A549 (cell line): ENCODE measurements around the gene MORC2. TPM values are rescaled to one million over a fixed set of nuclear protein-coding genes. Genes with fewer than 3 reads are reported as not detected.

Source experiments
- ATAC-seq, 2 experiments: fragments of 200-7000 bp in 1 of 2; fragments of >200 bp in 1 of 2; cut with Nextera tagmentation in 1 of 2; cut with Tn5 transposase in 1 of 2; 3 replicates each; pipeline versions ENCODE4 v1.8.0 to v1.9.1; 2018 to 2020; ENCODE audit warnings: mild to moderate bottlenecking in 1 of 2, moderate library complexity in 1 of 2
- CTCF ChIA-PET: fragments of 300-600 bp; sonication (Branson Sonifier 250); formaldehyde crosslinking; extraction: SDS; loops from one replicate; lab custom pipeline; 2021; ENCODE audit warnings: antibody characterized with exemption, inconsistent platforms; lab: Yijun Ruan, JAX
- POLR2A ChIA-PET: fragments of 350-600 bp; formaldehyde crosslinking; extraction: SDS; loops from one replicate; lab custom pipeline; 2021; ENCODE audit warnings: antibody characterized with exemption, inconsistent platforms; lab: Yijun Ruan, JAX
- DNase-seq, 2 experiments: peaks; one replicate each; pipeline versions ENCODE4 v3.0.0 to v3.0.0-alpha.2; 2011 to 2016; ENCODE audit warnings: low read depth in 1 of 2, low spot score in 1 of 2
- FAIRE-seq: peaks from 2 replicates; lab custom pipeline; 2011; peaks lifted over from hg19 to GRCh38; lab: Jason Lieb, UNC
- H3K27ac ChIP-seq, 2 experiments: fragments of >200 bp; sonication (Bioruptor Twin); formaldehyde crosslinking; 3 replicates each; pipeline ENCODE4 v1.5.1; 2016 to 2017
- H3K4me1 ChIP-seq: fragments of >200 bp; sonication (Bioruptor Twin); formaldehyde crosslinking; 3 replicates; pipeline ENCODE4 v1.6.1; 2016
- H3K4me2 ChIP-seq: fragments of >200 bp; sonication (Bioruptor Twin); formaldehyde crosslinking; 3 replicates; pipeline ENCODE4 v1.6.1; 2016
- H3K4me3 ChIP-seq: fragments of >200 bp; sonication (Bioruptor Twin); formaldehyde crosslinking; 3 replicates; pipeline ENCODE4 v1.5.1; 2016
- H3K9me3 ChIP-seq: fragments of >200 bp; sonication (Bioruptor Twin); formaldehyde crosslinking; 3 replicates; pipeline ENCODE4 v1.6.1; 2016
- ATOH8 ChIP-seq: fragments of 250-450 bp; sonication (Bioruptor Pico); IDR thresholded peaks from 2 replicates; pipeline ENCODE4 v1.5.0; 2020; ENCODE audit warnings: low read depth, mild to moderate bottlenecking, moderate library complexity
- BCL3 ChIP-seq: fragments of >200 bp; sonication (Bioruptor Twin); formaldehyde crosslinking; IDR thresholded peaks from 3 replicates; pipeline ENCODE4 v1.6.1; 2016
- BHLHE40 ChIP-seq: IDR thresholded peaks from 2 replicates; pipeline ENCODE4 v1.6.1; 2012; ENCODE audit warnings: low read depth, low read length, inconsistent platforms
- CBX2 ChIP-seq: fragments of 200-600 bp; sonication (generic); IDR thresholded peaks from 2 replicates; pipeline ENCODE4 v1.6.1; 2016; ENCODE audit warnings: low read depth, mild to moderate bottlenecking, borderline replicate concordance
- CEBPB ChIP-seq, 2 experiments: fragments of >200 bp in 1 of 2; sonication (Bioruptor Twin) in 1 of 2; formaldehyde crosslinking in 1 of 2; IDR thresholded peaks; 2 replicates each; pipeline ENCODE4 v1.6.1; 2012 to 2016
- CHD4 ChIP-seq: fragments of 200-600 bp; sonication (generic); IDR thresholded peaks from 2 replicates; pipeline ENCODE4 v1.6.1; 2016; ENCODE audit warnings: antibody characterized with exemption, mild to moderate bottlenecking, borderline replicate concordance
- CTCF ChIP-seq: fragments of >200 bp; sonication (Bioruptor Twin); formaldehyde crosslinking; IDR thresholded peaks from 3 replicates; pipeline ENCODE4 v1.5.1; 2016
- ESRRA ChIP-seq: fragments of 150-350 bp; IDR thresholded peaks from 2 replicates; pipeline ENCODE4 v1.6.1; 2014; ENCODE audit warnings: mild to moderate bottlenecking, low read length, borderline replicate concordance
- FOXS1 ChIP-seq: fragments of 250-450 bp; sonication (Bioruptor Pico); IDR thresholded peaks from 2 replicates; pipeline ENCODE4 v1.5.0; 2020; ENCODE audit warnings: mild to moderate bottlenecking, moderate library complexity
- GATA3 ChIP-seq: IDR thresholded peaks from 2 replicates; pipeline ENCODE4 v1.6.1; 2012; ENCODE audit warnings: borderline replicate concordance
- HDAC2 ChIP-seq: fragments of 200-600 bp; sonication (generic); IDR thresholded peaks from 2 replicates; pipeline ENCODE4 v1.6.1; 2016
- HOXA7 ChIP-seq: fragments of 250-450 bp; sonication (Bioruptor Pico); IDR thresholded peaks from 2 replicates; pipeline ENCODE4 v1.5.0; 2020; ENCODE audit warnings: mild to moderate bottlenecking, moderate library complexity
- HOXB13 ChIP-seq: fragments of 250-450 bp; sonication (Bioruptor Pico); IDR thresholded peaks from 2 replicates; pipeline ENCODE4 v1.5.0; 2020; ENCODE audit warnings: low read depth, mild to moderate bottlenecking, moderate library complexity
- KDM1A ChIP-seq: fragments of 200-600 bp; sonication (generic); IDR thresholded peaks from 2 replicates; pipeline ENCODE4 v1.6.1; 2016; ENCODE audit warnings: low read depth, mild to moderate bottlenecking
- MAFK ChIP-seq: fragments of 450-650 bp; IDR thresholded peaks from 2 replicates; pipeline ENCODE4 v1.6.1; 2014; ENCODE audit not compliant: partially characterized antibody
- MAX ChIP-seq: IDR thresholded peaks from 2 replicates; pipeline ENCODE4 v1.6.1; 2012
- MYC ChIP-seq: IDR thresholded peaks from 2 replicates; pipeline ENCODE4 v1.6.1; 2012; ENCODE audit warnings: mild to moderate bottlenecking, inconsistent platforms, low read length, improper control_type of control experiment, borderline replicate concordance
- NPAS2 ChIP-seq: fragments of 250-450 bp; sonication (Bioruptor Pico); IDR thresholded peaks from 2 replicates; pipeline ENCODE4 v1.8.0; 2022; ENCODE audit warnings: mild to moderate bottlenecking, moderate library complexity, borderline replicate concordance
- RAD21 ChIP-seq, 2 experiments: fragments of >200 bp in 1 of 2; sonication (Bioruptor Twin) in 1 of 2; formaldehyde crosslinking in 1 of 2; IDR thresholded peaks in 1 of 2; conservative IDR thresholded peaks in 1 of 2; 2 replicates in 1 of 2; 3 replicates in 1 of 2; pipeline ENCODE4 v1.6.1; 2012 to 2018; ENCODE audit warnings: inconsistent platforms in 1 of 2
- RARB ChIP-seq: fragments of 250-450 bp; sonication (Bioruptor Pico); IDR thresholded peaks from 2 replicates; pipeline ENCODE4 v1.8.0; 2021; ENCODE audit warnings: mild to moderate bottlenecking, moderate library complexity
- TFCP2L1 ChIP-seq: fragments of 250-450 bp; sonication (Bioruptor Pico); IDR thresholded peaks from 2 replicates; pipeline ENCODE4 v1.5.0; 2021; ENCODE audit warnings: mild to moderate bottlenecking
- USF2 ChIP-seq: fragments of 450-650 bp; IDR thresholded peaks from 2 replicates; pipeline ENCODE4 v1.6.1; 2014; ENCODE audit warnings: antibody characterized with exemption
- WGBS: methylation state at CpG from one replicate; pipeline ENCODE4 v1.1.6; 2017; ENCODE audit errors: missing lambda C conversion rate; 5-methylcytosine and 5-hydroxymethylcytosine counted together
- polyA plus RNA-seq, 4 experiments: library from polyadenylated mRNA; depleted of rRNA in 3 of 4; stranded (reverse); fragments of >200 nt; fragmentation: RNase III in 1 of 4; extraction: RNeasy Plus Mini Kit Qiagen cat#74134 plus additional on column Dnase treatment in 1 of 4; gene quantifications; 2 replicates in 3 of 4; 3 replicates in 1 of 4; pipeline ENCODE4 v1.2.3, GENCODE V29; 2011 to 2017

Gene MORC2
- polyA plus RNA-seq, 2 of the 4 experiments (the other 2 are of a cell fraction), result 14.8 to 16.0 TPM

- DNase-seq (no peak), ATAC-seq (no peak), FAIRE-seq (no peak)
- TF ChIP-seq ESRRA (no peak), BCL3 (no peak), CTCF (no peak), CHD4 (no peak), USF2 (no peak), NPAS2 (CRISPR knock-in tag) (no peak), MYC (no peak), MAX (no peak), GATA3 (no peak), RAD21 (conservative IDR thresholded peaks at IDR 0.05 in 1 of 2, IDR thresholded peaks at IDR 0.05 in 1 of 2) (no peak), TFCP2L1 (no peak)
- Histone ChIP-seq H3K27ac (no peak overlapping the region), H3K4me1 (peaks cover 15% of the 10 kb centered on the region), H3K4me3 (no peak overlapping the region), H3K4me2 (no peak overlapping the region), H3K9me3 (no peaks in the 10 kb centered on the region)
- 83% methylated on average over 1 of the region's 9 CpGs for WGBS
- CTCF ChIA-PET, result interaction anchor here (1.1 kb wide), 1 partner anchor 16 kb away, joined by 3 read pairs; no protein-coding TSS in a partner anchor
- POLR2A ChIA-PET, result no interaction called here
Measured at GRCh38 chr22:30885591-30885990, 83.0 kb downstream of the MORC2 start.

- no peak for ATAC-seq
- DNase-seq, result no peak
- Histone ChIP-seq H3K4me2 (no peak overlapping the region), H3K4me3 (no peak overlapping the region), H3K27ac (0 out of 6 replicates have a peak overlapping the region, but pooled peaks of 1 of the 2 experiments have one; percentile 35)
- 81% methylated on average over 3 of the region's 5 CpGs for WGBS
- no peak for FAIRE-seq
- no peak for TF ChIP-seq CBX2
- TF ChIP-seq KDM1A, result no peak
- no peak for TF ChIP-seq ATOH8 (CRISPR knock-in tag)
- no peak for TF ChIP-seq HDAC2
- no peak for TF ChIP-seq HOXB13 (CRISPR knock-in tag)
- TF ChIP-seq CEBPB (IDR thresholded peaks at IDR 0.05), result no peak
- no peak for TF ChIP-seq RARB
- TF ChIP-seq NPAS2 (CRISPR knock-in tag), result no peak
- no peak for TF ChIP-seq HOXA7 (CRISPR knock-in tag)
- TF ChIP-seq BHLHE40, result no peak
- no peak for TF ChIP-seq FOXS1
- TF ChIP-seq MAFK, result no peak
- TF ChIP-seq, all 56 proteins: peak for 0
- no peaks in the 10 kb centered on the region for H3K9me3 ChIP-seq
- POLR2A ChIA-PET, result no interaction called here
- H3K4me1 ChIP-seq, result peaks cover 15% of the 10 kb centered on the region
- CTCF ChIA-PET, result interaction anchor here (1.1 kb wide), 1 partner anchor 16 kb away, joined by 3 read pairs; no protein-coding TSS in a partner anchor
Measured at GRCh38 chr22:30885001-30885366, 83.6 kb downstream of the MORC2 start.
